Heart right ventricle (tissue), 16 donors: ENCODE measurements around the gene RXYLT1. TPM values are rescaled to one million over a fixed set of nuclear protein-coding genes. Genes with fewer than 3 reads are reported as not detected.
"Not testable (repeated sequence)": the region's sequence is repeated elsewhere in the genome, so short reads cannot be mapped to it uniquely, and the experiment has no call there.

Experiments
- ATAC-seq, 8 donors: fragments of 200-7000 bp; cut with Tn5 transposase; one replicate each; pipeline ENCODE4 v1.9.1; 2020; ENCODE audit warnings: mild to moderate bottlenecking in 8 of 8, moderate library complexity in 8 of 8, moderate number of reproducible peaks in 1 of 8
- DNase-seq, 2 donors: peaks; one replicate each; pipeline ENCODE4 v3.0.0-alpha.2; 2020
- H3K27ac ChIP-seq, 10 donors: fragments of 200-600 bp; sonication (generic) in 2 of 10; one replicate each; pipeline versions ENCODE4 v1.5.0 to v1.8.0; 2020 to 2022; ENCODE audit warnings: mild to moderate bottlenecking in 3 of 10
- H3K27me3 ChIP-seq, 7 donors: fragments of 200-600 bp; one replicate each; pipeline ENCODE4 v1.8.0; 2021 to 2022; ENCODE audit warnings: mild to moderate bottlenecking in 2 of 7
- H3K36me3 ChIP-seq, 9 donors: fragments of 200-600 bp; sonication (generic) in 1 of 9; one replicate each; pipeline versions ENCODE4 v1.5.0 to v1.8.0; 2020 to 2022; ENCODE audit warnings: mild to moderate bottlenecking in 2 of 9
- H3K4me1 ChIP-seq, 9 donors: fragments of 200-600 bp; sonication (generic) in 1 of 9; one replicate each; pipeline versions ENCODE4 v1.5.0 to v1.8.0; 2020 to 2022; ENCODE audit warnings: mild to moderate bottlenecking in 4 of 9
- H3K4me3 ChIP-seq, 10 donors: fragments of 200-600 bp; sonication (generic) in 2 of 10; one replicate each; pipeline versions ENCODE4 v1.5.0 to v1.8.0; 2020 to 2022; ENCODE audit warnings: mild to moderate bottlenecking in 7 of 10, moderate library complexity in 2 of 10
- H3K9me3 ChIP-seq, 11 donors: fragments of 200-600 bp in 10 of 11; sonication (generic) in 2 of 11; one replicate each; pipeline versions ENCODE4 v1.5.0 to v1.8.0; 2013 to 2022; ENCODE audit warnings: mild to moderate bottlenecking in 2 of 11, control low read depth in 1 of 11, moderate library complexity in 1 of 11
- CTCF ChIP-seq, 9 donors: fragments of 200-600 bp; sonication (generic) in 2 of 9; IDR thresholded peaks; one replicate each; pipeline versions ENCODE4 v1.5.0 to v1.8.0; 2021 to 2022; ENCODE audit warnings: antibody characterized with exemption in 9 of 9, mild to moderate bottlenecking in 5 of 9, moderate library complexity in 1 of 9
- WGBS, 2 donors: extraction: QIAGEN DNeasy Blood & Tissue Kit; methylation state at CpG; one replicate each; pipeline ENCODE4 v1.1.7; 2013; ENCODE audit warnings: inconsistent platforms in 1 of 2; 5-methylcytosine and 5-hydroxymethylcytosine counted together
- intact Hi-C, 10 donors: fragments of 100-400 bp; cut with DNase I; formaldehyde crosslinking; loops; one replicate each; pipeline versions ENCODE4 v1.11.1 to v1.14.2; 2022
- long read RNA-seq, 3 donors: library from polyadenylated mRNA; unstranded; transcript quantifications; one replicate each; pipeline ENCODE4 v2.0.0, GENCODE V29; 2020 to 2021
- polyA plus RNA-seq, 2 donors: library from polyadenylated mRNA; stranded (reverse); fragments of 200-250 nt; gene quantifications; one replicate each; pipeline ENCODE4 v1.2.3, GENCODE V29; 2013
- total RNA-seq, 10 donors: library from RNA; stranded (reverse); fragmentation: NEBNext Ultra II Directional in 3 of 10; extraction: Animal tissue kit (Norgen Biotek cat#: 25700) in 3 of 10; gene quantifications; one replicate each; pipeline versions ENCODE4 v1.2.1 to v1.2.4, GENCODE V29; 2021 to 2023
- donor health status: Arrhythmogenic right ventricular cardiomyopathy.
- donor health status: ischemic (EF 13 %, LVEDD 7.1; RV severe dilation, severe dysfunction).
- donor health status: healthy with polysubstance abuse.
- donor health status: DM: no; HTN: yes; CAD: no.
- donor health status: DM: no; HTN: no; CAD: no.
- donor health status: ischemic (EF 25% LVEDD 6.9; RV normal size, moderate dysfunction).
- donor health status: ischemic (EF 25% LVEDD 5.7; RV mildly dilated, moderate dysfunction).
- donor health status: healthy.
- donor health status: DM: yes; HTN: yes; CAD: no.
- donor health status: Ischemic cardiomyopathy.
- donor health status: ischemic (EF 35%, LVEDD 5.7; RV mildly dilated, moderate dysfunction).
- donor health status: nonischemic (EF 11% LVEDD 7.7; RV severe dilation, severe dysfunction).
- donor health status: DM: yes; HTN: yes; CAD: no.
- donor health status: PGD.
- donor health status: ischemic (EF 29% LVEDD 5.4; RV normal size, mild dysfunction).
- donor health status: nonischemic (EF 23%, LVEDD 6.1; RV moderate dilation, normal function).

The RXYLT1 gene
- total RNA-seq (10 to 100 TPM; 15.1 to 20.8 (median 17.4) TPM), polyA plus RNA-seq (10 to 100 TPM in 1 of 2 donors, 1 to 10 TPM in 1; 5.1 to 17.0 TPM)
- long read RNA-seq, donor 1, transcript RXYLT1-207 (7 exons, 1,599 nt): minor isoform, 11 of 54 reads
- long read RNA-seq, donor 1, transcript RXYLT1-201 (6 exons, 1,918 nt): major isoform, 33 of 54 reads
- long read RNA-seq, donor 1, partial matches to known transcripts: 2 of 54 reads
- long read RNA-seq, donor 1, other reads (novel, unspliced or antisense): 4 of 54 reads
- long read RNA-seq, donor 2, full-length matches to known transcripts: 41 of 47 reads
- long read RNA-seq, donor 2, partial matches to known transcripts: 2 of 47 reads
- long read RNA-seq, donor 2, other reads (novel, unspliced or antisense): 4 of 47 reads
- long read RNA-seq, donor 3, transcript RXYLT1-201 (6 exons, 1,918 nt): minor isoform, 6 of 24 reads
- long read RNA-seq, donor 3, transcript RXYLT1-205 (6 exons, 1,966 nt): major isoform, 10 of 24 reads
- long read RNA-seq, donor 3, partial matches to known transcripts: 1 of 24 reads
- long read RNA-seq, donor 3, other reads (novel, unspliced or antisense): 4 of 24 reads

- H3K4me1 ChIP-seq: peaks cover 0 to 21% (median 12%) of the 10 kb centered on the region in 9 donors
- peak in 2 of 9 donors; percentile 9 to 16 for TF ChIP-seq CTCF (IDR thresholded peaks at IDR 0.05)
- WGBS, 2 donors: 0 to 1% methylated on average over 81 to 86 of the region's 86 CpGs
- ATAC-seq (peak; percentile 99 to 100 (median 100)), DNase-seq (peak; percentile 87 to 89)
- intact Hi-C loops: loop anchor here in 1 of 10 donors (10.0 kb wide), 1 partner anchor 105 kb away; no protein-coding TSS in a partner anchor
- peaks cover 0 to 36% (median 4%) of the 10 kb centered on the region in 9 donors for H3K36me3 ChIP-seq
- no peaks in the 10 kb centered on the region for H3K27me3 ChIP-seq
- peak within 1 kb of the TSS; percentile 49 to 97 (median 92) for H3K27ac ChIP-seq
- H3K9me3 ChIP-seq: no peaks in the 10 kb centered on the region
- peak within 1 kb of the TSS; percentile 67 to 94 (median 82) for H3K4me3 ChIP-seq
Observed at GRCh38 chr12:63779498-63780481, at the start of gene RXYLT1. Gene RXYLT1 (plus strand): TSS chr12:63779909. CDS start chr12:63779961, 52 bp downstream.

GRCh38 chr12:63732779-63733178 is 46.9 kb upstream of the RXYLT1 start:
- intact Hi-C loops, H3K4me1 ChIP-seq, DNase-seq, H3K9me3 ChIP-seq, H3K27me3 ChIP-seq, H3K4me3 ChIP-seq, H3K36me3 ChIP-seq: not testable (repeated sequence)
- peak in 4 of 8 donors; percentile 52 to 71 (median 60) for ATAC-seq
- H3K27ac ChIP-seq: peak overlapping the region in 1 of 10 donors; percentile 31

- peak in 4 of 8 donors; percentile 13 to 61 (median 41) for ATAC-seq
- 32 to 47% methylated on average over 3 of the region's 3 CpGs for WGBS, 2 donors
- peak overlapping the region in 1 of 10 donors; percentile 31 for H3K27ac ChIP-seq
Observed at GRCh38 chr12:63733585-63733984, 46.1 kb upstream of the RXYLT1 start.

GRCh38 chr12:63740551-63740950 is 39.2 kb upstream of the RXYLT1 start:
- H3K4me3 ChIP-seq, DNase-seq, H3K4me1 ChIP-seq, ATAC-seq, H3K9me3 ChIP-seq, intact Hi-C loops, H3K27ac ChIP-seq, H3K27me3 ChIP-seq, H3K36me3 ChIP-seq: not testable (repeated sequence)
- WGBS, 2 donors: no CpG with 5 or more reads among the region's 2 CpGs

More at GRCh38 chr12:63733585-63733984, 46.1 kb upstream of the RXYLT1 start:
- DNase-seq, H3K4me1 ChIP-seq, H3K4me3 ChIP-seq, H3K9me3 ChIP-seq, intact Hi-C loops, H3K36me3 ChIP-seq, H3K27me3 ChIP-seq: not testable (repeated sequence)

GRCh38 chr12:63741431-63741830 is 38.3 kb upstream of the RXYLT1 start:
- H3K9me3 ChIP-seq, H3K36me3 ChIP-seq, ATAC-seq, H3K27me3 ChIP-seq, H3K27ac ChIP-seq, H3K4me1 ChIP-seq, DNase-seq, H3K4me3 ChIP-seq, intact Hi-C loops: not testable (repeated sequence)
- 70 to 92% methylated on average over 1 of the region's 1 CpG for WGBS, 2 donors

GRCh38 chr12:63744110-63744509 is 35.6 kb upstream of the RXYLT1 start:
- H3K4me3 ChIP-seq, intact Hi-C loops, H3K36me3 ChIP-seq, H3K27me3 ChIP-seq, DNase-seq, H3K4me1 ChIP-seq, H3K9me3 ChIP-seq: not testable (repeated sequence)
- WGBS, 2 donors: 12 to 13% methylated on average over 2 of the region's 2 CpGs
- ATAC-seq: peak in 4 of 8 donors; percentile 62 to 80 (median 78)
- H3K27ac ChIP-seq: peak overlapping the region in 2 of 10 donors; percentile 13 to 41

GRCh38 chr12:63746470-63746869 is 33.2 kb upstream of the RXYLT1 start:
- H3K4me3 ChIP-seq, H3K9me3 ChIP-seq, DNase-seq, H3K27ac ChIP-seq, H3K4me1 ChIP-seq, H3K36me3 ChIP-seq, intact Hi-C loops, ATAC-seq, H3K27me3 ChIP-seq: not testable (repeated sequence)
- WGBS, 2 donors: 76 to 83% methylated on average over 11 of the region's 11 CpGs

- intact Hi-C loops, H3K4me3 ChIP-seq, H3K27me3 ChIP-seq, H3K36me3 ChIP-seq, ATAC-seq, H3K27ac ChIP-seq, DNase-seq, H3K9me3 ChIP-seq, H3K4me1 ChIP-seq: not testable (repeated sequence)
Observed at GRCh38 chr12:63747136-63747535, 32.6 kb upstream of the RXYLT1 start.
